Hepatocyte (in vitro differentiated cells): ENCODE data around the gene PCAT6.

Experiments used
- EZH2phosphoT487 ChIP-seq: fragments of 200-600 bp; sonication (generic); IDR thresholded peaks from one replicate; pipeline ENCODE4 v1.6.1; 2018; ENCODE audit warnings: antibody characterized with exemption, mild to moderate bottlenecking, low read depth, moderate library complexity; ENCODE audit not compliant: unreplicated experiment, severe bottlenecking
- TF ChIP-seq, protein P1 (sequence below): fragments of 200-600 bp; sonication (generic); IDR thresholded peaks from 2 replicates; pipeline ENCODE4 v1.5.1; 2016; ENCODE audit warnings: antibody characterized with exemption, mild to moderate bottlenecking; ENCODE audit not compliant: poor library complexity

- TF ChIP-seq, protein P1, sequence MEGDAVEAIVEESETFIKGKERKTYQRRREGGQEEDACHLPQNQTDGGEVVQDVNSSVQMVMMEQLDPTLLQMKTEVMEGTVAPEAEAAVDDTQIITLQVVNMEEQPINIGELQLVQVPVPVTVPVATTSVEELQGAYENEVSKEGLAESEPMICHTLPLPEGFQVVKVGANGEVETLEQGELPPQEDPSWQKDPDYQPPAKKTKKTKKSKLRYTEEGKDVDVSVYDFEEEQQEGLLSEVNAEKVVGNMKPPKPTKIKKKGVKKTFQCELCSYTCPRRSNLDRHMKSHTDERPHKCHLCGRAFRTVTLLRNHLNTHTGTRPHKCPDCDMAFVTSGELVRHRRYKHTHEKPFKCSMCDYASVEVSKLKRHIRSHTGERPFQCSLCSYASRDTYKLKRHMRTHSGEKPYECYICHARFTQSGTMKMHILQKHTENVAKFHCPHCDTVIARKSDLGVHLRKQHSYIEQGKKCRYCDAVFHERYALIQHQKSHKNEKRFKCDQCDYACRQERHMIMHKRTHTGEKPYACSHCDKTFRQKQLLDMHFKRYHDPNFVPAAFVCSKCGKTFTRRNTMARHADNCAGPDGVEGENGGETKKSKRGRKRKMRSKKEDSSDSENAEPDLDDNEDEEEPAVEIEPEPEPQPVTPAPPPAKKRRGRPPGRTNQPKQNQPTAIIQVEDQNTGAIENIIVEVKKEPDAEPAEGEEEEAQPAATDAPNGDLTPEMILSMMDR, result no peak
- no peak for TF ChIP-seq EZH2phosphoT487
These were observed 19.5 kb upstream of the PCAT6 start for GRCh38 chr1:202791077-202791747.
